H9 (cell line): ENCODE measurements around the gene DSTYK. TPM values are rescaled to one million over a fixed set of nuclear protein-coding genes. Genes with fewer than 3 reads are reported as not detected.

Experiments used
- DNase-seq: peaks from one replicate; pipeline ENCODE4 v3.0.0-alpha.2; 2017
- H2AFZ ChIP-seq: one replicate; pipeline ENCODE4 v1.6.1; 2013; ENCODE audit warnings: mild to moderate bottlenecking, low read length, control low read depth, moderate library complexity
- H2AK5ac ChIP-seq: 2 replicates; pipeline ENCODE4 v1.6.1; 2013; ENCODE audit warnings: low read length, control low read depth, mixed read lengths; ENCODE audit not compliant: insufficient read length
- H2BK120ac ChIP-seq: one replicate; pipeline ENCODE4 v1.6.1; 2013; ENCODE audit warnings: low read depth, mild to moderate bottlenecking, low read length, control low read depth, inconsistent platforms; ENCODE audit not compliant: poor library complexity, severe bottlenecking
- H2BK12ac ChIP-seq: 2 replicates; pipeline ENCODE4 v1.6.1; 2013; ENCODE audit warnings: low read length, control low read depth, mixed read lengths, low read depth; ENCODE audit not compliant: insufficient read length
- H2BK15ac ChIP-seq: 2 replicates; pipeline ENCODE4 v1.6.1; 2013; ENCODE audit warnings: low read depth, low read length, control low read depth
- H2BK20ac ChIP-seq: one replicate; pipeline ENCODE4 v1.6.1; 2013; ENCODE audit warnings: low read depth, mild to moderate bottlenecking, low read length, control low read depth, inconsistent platforms; ENCODE audit not compliant: poor library complexity, severe bottlenecking
- H2BK5ac ChIP-seq: 2 replicates; pipeline ENCODE4 v1.6.1; 2013; ENCODE audit warnings: low read length, control low read depth, mixed read lengths; ENCODE audit not compliant: insufficient read length
- H3K14ac ChIP-seq: 2 replicates; pipeline ENCODE4 v1.6.1; 2013; ENCODE audit warnings: low read length, control low read depth; ENCODE audit not compliant: insufficient read depth
- H3K18ac ChIP-seq: 2 replicates; pipeline ENCODE4 v1.6.1; 2013; ENCODE audit warnings: low read depth, mild to moderate bottlenecking, mixed read lengths, low read length, control low read depth; ENCODE audit not compliant: insufficient read length
- H3K23ac ChIP-seq: 2 replicates; pipeline ENCODE4 v1.6.1; 2013; ENCODE audit warnings: low read length, control low read depth, mixed read lengths, low read depth; ENCODE audit not compliant: insufficient read length
- H3K23me2 ChIP-seq: 2 replicates; pipeline ENCODE4 v1.6.1; 2013; ENCODE audit warnings: low read depth, mild to moderate bottlenecking, mixed read lengths, low read length, control low read depth; ENCODE audit not compliant: insufficient read length, poor library complexity, severe bottlenecking
- H3K27ac ChIP-seq: 2 replicates; pipeline ENCODE4 v1.5.1; 2013; ENCODE audit warnings: low read length, control low read depth, mixed read lengths, low read depth; ENCODE audit not compliant: insufficient read length
- H3K27me3 ChIP-seq: 2 replicates; pipeline ENCODE4 v1.6.1; 2013; ENCODE audit warnings: low read length, control low read depth, inconsistent platforms; ENCODE audit not compliant: insufficient read depth
- H3K4ac ChIP-seq: 2 replicates; pipeline ENCODE4 v1.6.1; 2013; ENCODE audit warnings: low read depth, mild to moderate bottlenecking, control low read depth, inconsistent platforms, low read length, moderate library complexity
- H3K4me1 ChIP-seq: 2 replicates; pipeline ENCODE4 v1.6.1; 2013; ENCODE audit warnings: low read length, control low read depth, inconsistent platforms; ENCODE audit not compliant: insufficient read depth
- H3K4me2 ChIP-seq: 2 replicates; pipeline ENCODE4 v1.6.1; 2013; ENCODE audit warnings: low read length, control low read depth, mixed read lengths; ENCODE audit not compliant: insufficient read length, insufficient read depth
- H3K56ac ChIP-seq: 2 replicates; pipeline ENCODE4 v1.6.1; 2013; ENCODE audit warnings: low read depth, mild to moderate bottlenecking, mixed read lengths, low read length, control low read depth; ENCODE audit not compliant: insufficient read length
- H3K79me1 ChIP-seq: 2 replicates; pipeline ENCODE4 v1.6.1; 2013; ENCODE audit warnings: low read depth, mild to moderate bottlenecking, moderate library complexity, low read length, control low read depth, inconsistent platforms; ENCODE audit not compliant: insufficient read depth, poor library complexity, severe bottlenecking
- H3K79me2 ChIP-seq: 2 replicates; pipeline ENCODE4 v1.6.1; 2013; ENCODE audit warnings: low read length, control low read depth, inconsistent platforms; ENCODE audit not compliant: insufficient read depth
- H3K9ac ChIP-seq: 2 replicates; pipeline ENCODE4 v1.6.1; 2013; ENCODE audit warnings: low read length, control low read depth, mixed read lengths; ENCODE audit not compliant: insufficient read length; ENCODE audit errors: extremely low read depth
- H3K9me3 ChIP-seq: one replicate; pipeline ENCODE4 v1.6.1; 2013; ENCODE audit warnings: low read depth, low read length, inconsistent platforms; ENCODE audit not compliant: control insufficient read depth
- H3T11ph ChIP-seq: one replicate; pipeline ENCODE4 v1.6.1; 2013; ENCODE audit warnings: mild to moderate bottlenecking, low read length, control low read depth, inconsistent platforms
- H4K20me1 ChIP-seq: one replicate; pipeline ENCODE4 v1.6.1; 2013; ENCODE audit not compliant: control insufficient read depth, insufficient read length, insufficient read depth
- H4K5ac ChIP-seq: 2 replicates; pipeline ENCODE4 v1.6.1; 2013; ENCODE audit warnings: low read depth, mild to moderate bottlenecking, mixed read lengths, low read length, control low read depth; ENCODE audit not compliant: insufficient read length
- H4K8ac ChIP-seq: replicated peaks from 2 replicates; pipeline ENCODE4 v1.6.1; 2013; ENCODE audit warnings: low read length, control low read depth, mixed read lengths, low read depth; ENCODE audit not compliant: insufficient read length
- H4K91ac ChIP-seq: 2 replicates; pipeline ENCODE4 v1.6.1; 2013; ENCODE audit warnings: low read depth, mild to moderate bottlenecking, moderate library complexity, mixed read lengths, low read length, control low read depth; ENCODE audit not compliant: insufficient read length
- H3K27ac Mint-ChIP-seq, 3 experiments: 2 replicates in 2 of 3; 3 replicates in 1 of 3; pipeline ENCODE4 v1.8.0; 2020 to 2021; ENCODE audit warnings: mixed read lengths in 3 of 3, mild to moderate bottlenecking in 1 of 3, moderate library complexity in 1 of 3
- H3K27me3 Mint-ChIP-seq: 2 replicates; pipeline ENCODE4 v1.8.0; 2021; ENCODE audit warnings: low read depth, mild to moderate bottlenecking, moderate library complexity, mixed read lengths
- H3K36me3 Mint-ChIP-seq, 3 experiments: 2 replicates in 2 of 3; 3 replicates in 1 of 3; pipeline ENCODE4 v1.8.0; 2020 to 2021; ENCODE audit warnings: low read depth in 3 of 3, mixed read lengths in 3 of 3; ENCODE audit not compliant: insufficient read depth in 1 of 3
- H3K4me1 Mint-ChIP-seq, 2 experiments: 2 replicates each; pipeline ENCODE4 v1.8.0; 2020; ENCODE audit warnings: mixed read lengths in 2 of 2
- H3K4me3 Mint-ChIP-seq, 2 experiments: 2 replicates in 1 of 2; 3 replicates in 1 of 2; pipeline ENCODE4 v1.8.0; 2020 to 2021; ENCODE audit warnings: mild to moderate bottlenecking in 2 of 2, mixed read lengths in 2 of 2, moderate library complexity in 1 of 2
- H3K9me3 Mint-ChIP-seq, 2 experiments: 2 replicates in 1 of 2; 3 replicates in 1 of 2; pipeline ENCODE4 v1.8.0; 2020; ENCODE audit warnings: mild to moderate bottlenecking in 2 of 2, mixed read lengths in 2 of 2, moderate library complexity in 1 of 2
- WGBS: extraction: QIAGEN DNeasy Blood & Tissue Kit; methylation state at CpG from one replicate; pipeline ENCODE4 v1.1.7; 2013; ENCODE audit warnings: missing lambda C conversion rate, low lambda C conversion rate, mixed read lengths; ENCODE audit not compliant: insufficient read length; ENCODE audit errors: extremely low coverage; 5-methylcytosine and 5-hydroxymethylcytosine counted together
- total RNA-seq: library from RNA; stranded (reverse); gene quantifications from 2 replicates; pipeline ENCODE4 v1.2.1, GENCODE V29; 2021
- TF ChIP-seq, protein P1 (sequence below): fragments of 200-600 bp; sonication (generic); conservative IDR thresholded peaks from 3 replicates; pipeline ENCODE4 v1.8.0; 2021; ENCODE audit warnings: antibody characterized with exemption, mild to moderate bottlenecking

DSTYK gene
- total RNA-seq, 1 experiment from 2014 or later: 8.5 TPM

DNA sequence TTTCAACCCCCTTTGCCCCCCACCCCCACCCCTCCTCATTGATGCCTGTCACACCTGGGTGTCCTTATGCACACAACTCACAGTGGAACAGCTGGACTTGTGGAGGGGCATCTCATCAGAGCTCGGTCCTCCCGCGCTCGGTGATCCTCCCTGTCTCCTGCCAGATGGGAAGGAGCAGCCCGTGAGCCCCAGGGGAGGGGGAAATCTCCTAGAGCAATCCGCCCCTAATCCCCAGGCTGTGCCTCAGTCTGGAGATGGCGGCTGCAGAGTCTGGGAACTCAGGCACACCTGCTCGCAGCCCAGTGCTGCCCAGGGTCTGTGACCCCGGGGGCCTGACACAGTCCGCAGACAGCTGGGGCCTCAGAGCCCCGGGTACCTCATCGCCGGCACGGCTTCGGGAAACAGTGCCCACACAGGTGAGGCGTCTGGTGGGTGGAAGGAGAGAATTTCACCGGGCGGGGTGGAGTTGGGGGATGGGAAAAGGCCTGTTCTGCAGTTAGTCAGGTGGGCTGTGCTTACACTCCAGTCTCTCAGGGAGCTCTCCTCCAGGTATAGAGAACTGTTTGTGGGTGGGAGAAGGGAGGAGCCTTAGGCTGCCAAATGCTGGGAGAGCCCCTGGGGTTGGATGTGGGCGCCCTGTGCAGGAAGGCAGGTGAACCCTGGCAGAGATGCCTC is 45.6 kb upstream of the DSTYK start:
- Histone ChIP-seq H3K23me2 (no peaks in the 10 kb centered on the region), H3K9ac (no peak overlapping the region), H3K79me1 (no peaks in the 10 kb centered on the region), H3K4ac (no peak overlapping the region), H3K56ac (no peak overlapping the region), H2BK12ac (no peak overlapping the region), H3K9me3 (no peaks in the 10 kb centered on the region), H3K18ac (no peak overlapping the region), H4K5ac (no peak overlapping the region), H3K14ac (no peak overlapping the region), H2BK20ac (no peak overlapping the region), H3K27ac (no peak overlapping the region), H3K23ac (no peak overlapping the region), H2BK5ac (no peak overlapping the region), H2AFZ (no peak overlapping the region), H4K91ac (no peak overlapping the region), H3T11ph (no peak overlapping the region), H2BK15ac (no peak overlapping the region), H3K4me1 (peaks cover 4% of the 10 kb centered on the region; the same call in 1 of the 2 replicates), H3K27me3 (no peaks in the 10 kb centered on the region), H2BK120ac (no peak overlapping the region), H4K8ac (no peak overlapping the region), H3K79me2 (no peaks in the 10 kb centered on the region), H2AK5ac (no peak overlapping the region), H3K4me2 (no peak overlapping the region), H4K20me1 (no peaks in the 10 kb centered on the region)
- TF ChIP-seq, protein P1, sequence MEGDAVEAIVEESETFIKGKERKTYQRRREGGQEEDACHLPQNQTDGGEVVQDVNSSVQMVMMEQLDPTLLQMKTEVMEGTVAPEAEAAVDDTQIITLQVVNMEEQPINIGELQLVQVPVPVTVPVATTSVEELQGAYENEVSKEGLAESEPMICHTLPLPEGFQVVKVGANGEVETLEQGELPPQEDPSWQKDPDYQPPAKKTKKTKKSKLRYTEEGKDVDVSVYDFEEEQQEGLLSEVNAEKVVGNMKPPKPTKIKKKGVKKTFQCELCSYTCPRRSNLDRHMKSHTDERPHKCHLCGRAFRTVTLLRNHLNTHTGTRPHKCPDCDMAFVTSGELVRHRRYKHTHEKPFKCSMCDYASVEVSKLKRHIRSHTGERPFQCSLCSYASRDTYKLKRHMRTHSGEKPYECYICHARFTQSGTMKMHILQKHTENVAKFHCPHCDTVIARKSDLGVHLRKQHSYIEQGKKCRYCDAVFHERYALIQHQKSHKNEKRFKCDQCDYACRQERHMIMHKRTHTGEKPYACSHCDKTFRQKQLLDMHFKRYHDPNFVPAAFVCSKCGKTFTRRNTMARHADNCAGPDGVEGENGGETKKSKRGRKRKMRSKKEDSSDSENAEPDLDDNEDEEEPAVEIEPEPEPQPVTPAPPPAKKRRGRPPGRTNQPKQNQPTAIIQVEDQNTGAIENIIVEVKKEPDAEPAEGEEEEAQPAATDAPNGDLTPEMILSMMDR: no peak
- no peak for DNase-seq
- Mint-ChIP-seq H3K27me3 (no peaks in the 10 kb centered on the region; the same call in 1 of the 2 replicates), H3K4me1 (peaks cover 32 to 33% of the 10 kb centered on the region in 2 experiments), H3K36me3 (no peaks in the 10 kb centered on the region), H3K9me3 (no peaks in the 10 kb centered on the region), H3K4me3 (no peak overlapping the region), H3K27ac (no peak overlapping the region)
- no CpG with 5 or more reads among the region's 19 CpGs for WGBS
